K562 treated with DMSO at 1 percent for 24 hours (cell line): ENCODE data around the gene ZDHHC7. TPM values are rescaled to one million over a fixed set of nuclear protein-coding genes. Genes with fewer than 3 reads are reported as not detected.

ENCODE experiments used
- total RNA-seq: library from RNA; unstranded; fragments of 300-600 nt; gene quantifications from 2 replicates; pipeline ENCODE4 v1.2.3, GENCODE V29; 2022; ENCODE audit warnings: low read depth; ENCODE audit not compliant: insufficient read depth

ZDHHC7 gene
- total RNA-seq: 53.2 and 61.6 TPM in 2 replicates

GRCh38 chr16:85010931-85011845 is at the start of gene ZDHHC7:
TSS of gene ZDHHC7 (minus strand) at chr16:85011535. CDS start at chr16:84990618, 20,917 bp downstream.

DNA sequence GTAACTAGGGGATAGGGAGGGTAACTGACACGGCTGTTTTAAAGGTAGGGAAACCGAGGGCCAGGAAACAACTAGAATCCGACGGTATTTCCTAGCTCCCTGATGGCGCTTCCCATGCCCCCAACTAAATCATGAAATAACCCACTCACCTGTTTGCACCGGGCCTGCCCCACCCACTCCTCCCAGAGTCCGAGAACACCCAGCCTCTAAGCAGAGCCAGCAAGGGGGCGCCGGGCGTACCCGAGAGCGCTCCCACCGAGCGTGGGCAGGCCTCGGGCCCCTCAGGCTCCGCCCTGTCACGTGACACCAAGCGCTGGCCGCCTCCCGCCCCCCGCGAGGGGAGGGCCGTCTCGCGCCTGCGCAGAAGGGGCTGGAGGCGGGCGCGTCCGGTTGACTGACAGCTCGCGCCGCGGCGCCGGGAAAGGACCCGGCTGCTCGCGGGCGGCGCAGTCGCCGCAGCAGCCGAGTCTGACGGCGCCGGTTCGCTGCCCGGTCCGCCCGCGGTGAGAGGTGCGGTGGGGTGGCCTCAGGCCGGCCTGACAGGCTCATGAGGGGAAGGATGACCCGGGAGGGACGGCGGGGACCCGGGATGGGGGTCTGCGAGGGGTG is 16.1 kb upstream of the ZDHHC7 start, which contains the start of gene KIAA0513:
KIAA0513 (plus strand) TSS at position 447 of the 609 bp plus-strand sequence. CDS start 39,277 bp downstream, outside the sequence.

Other genes starting within 250 kb of the ZDHHC7 start
- 0.82 and 1.3 TPM in 2 replicates for gene CRISPLD2, start 191.6 kb downstream of the ZDHHC7 start, total RNA-seq
- 23.7 and 29.4 TPM in 2 replicates for gene KIAA0513, start 16.3 kb upstream of the ZDHHC7 start, total RNA-seq
- not detected in 2 replicates for gene CIBAR2, start 100.9 kb upstream of the ZDHHC7 start, total RNA-seq